HCT116 (cell line): ENCODE data around the gene PLCXD3. TPM values are rescaled to one million over a fixed set of nuclear protein-coding genes. Genes with fewer than 3 reads are reported as not detected.

Experiments used
- ATAC-seq: fragments of 200-7000 bp; cut with Tn5 transposase; 2 replicates; pipeline ENCODE4 v1.9.1; 2020; ENCODE audit warnings: mild to moderate bottlenecking, moderate library complexity
- BruUV-seq: library from RNA; stranded (reverse); fragments of 400-500 nt; replicated peaks from 2 replicates; lab custom pipeline; 2021; lab: Mats Ljungman, UMichigan
- CTCF ChIA-PET: fragments of 300-600 bp; sonication (Branson Sonifier 250); formaldehyde crosslinking; loops from one replicate; lab custom pipeline; 2021; ENCODE audit warnings: antibody characterized with exemption; lab: Charles Lee
- POLR2A ChIA-PET: fragments of 300-600, 350-600 bp; sonication (Branson Sonifier 250); formaldehyde crosslinking; loops from one replicate; lab custom pipeline; 2021; ENCODE audit warnings: antibody characterized with exemption; lab: Charles Lee
- RAD21 ChIA-PET, 2 experiments: fragments of 300-600 bp; sonication (Branson Sonifier 250); formaldehyde crosslinking; loops; one replicate each; lab custom pipeline; 2023; ENCODE audit warnings: low total read pairs in 2 of 2; ENCODE audit not compliant: uncharacterized antibody in 2 of 2, unreplicated experiment in 2 of 2, low non-redundant PET in 1 of 2; lab: Charles Lee
- DNase-seq: peaks from one replicate; pipeline ENCODE4 v3.0.0-alpha.2; 2010; ENCODE audit warnings: low read depth, low spot score
- H2AFZ ChIP-seq: fragments of 200-600 bp; shearing (Covaris generic), sonication (generic); 2 replicates; pipeline ENCODE4 v1.6.1; 2017; ENCODE audit warnings: low read depth, mixed run types, mixed read lengths, antibody characterized with exemption, low read length; ENCODE audit not compliant: poor library complexity, severe bottlenecking
- H3K27ac ChIP-seq: 2 replicates; pipeline ENCODE4 v1.5.1; 2012; ENCODE audit warnings: low read depth, low read length
- H3K27me3 ChIP-seq: fragments of 200-600 bp; sonication (generic); 2 replicates; pipeline ENCODE4 v1.6.1; 2016; ENCODE audit warnings: mixed run types, low read length, mixed read lengths; ENCODE audit not compliant: insufficient read depth
- H3K36me3 ChIP-seq, 2 experiments: fragments of 200-500 bp in 1 of 2; fragments of 200-600 bp in 1 of 2; sonication (Bioruptor generic) in 1 of 2; sonication (generic) in 1 of 2; 2 replicates each; pipeline versions ENCODE4 v1.5.1 to v1.6.1; 2014 to 2016; ENCODE audit warnings: low read length in 2 of 2, inconsistent platforms in 1 of 2, mixed read lengths in 1 of 2, mixed run types in 1 of 2; ENCODE audit not compliant: insufficient read depth in 2 of 2, control insufficient read depth in 1 of 2
- H3K4me1 ChIP-seq, 2 experiments: fragments of 200-600 bp in 1 of 2; sonication (generic) in 1 of 2; 2 replicates each; pipeline versions ENCODE4 v1.5.1 to v1.6.1; 2012 to 2017; ENCODE audit warnings: low read length in 2 of 2, inconsistent platforms in 1 of 2, mild to moderate bottlenecking in 1 of 2, mixed read lengths in 1 of 2, mixed run types in 1 of 2, moderate library complexity in 1 of 2; ENCODE audit not compliant: insufficient read depth in 2 of 2, control insufficient read depth in 1 of 2
- H3K4me2 ChIP-seq: fragments of 200-600 bp; sonication (generic); 2 replicates; pipeline ENCODE4 v1.6.1; 2017; ENCODE audit warnings: mixed run types, low read length, mixed read lengths
- H3K4me3 ChIP-seq, 2 experiments: fragments of 200-600 bp in 1 of 2; sonication (generic) in 1 of 2; replicated peaks in 1 of 2; 2 replicates each; pipeline ENCODE4 v1.5.1; 2011 to 2016; ENCODE audit warnings: low read length in 2 of 2, control low read depth in 1 of 2, low read depth in 1 of 2, mild to moderate bottlenecking in 1 of 2, mixed read lengths in 1 of 2, mixed run types in 1 of 2
- H3K79me2 ChIP-seq: fragments of 200-600 bp; sonication (generic); 2 replicates; pipeline ENCODE4 v1.6.1; 2017; ENCODE audit warnings: mild to moderate bottlenecking, mixed run types, low read length, moderate library complexity, mixed read lengths; ENCODE audit not compliant: insufficient read depth
- H3K9ac ChIP-seq: fragments of 200-600 bp; sonication (generic); 2 replicates; pipeline ENCODE4 v1.6.1; 2016; ENCODE audit warnings: low read length, mixed read lengths
- H3K9me2 ChIP-seq: fragments of 200-600 bp; sonication (generic), shearing (Covaris generic); 2 replicates; pipeline ENCODE4 v1.6.1; 2017; ENCODE audit warnings: mixed run types, mild to moderate bottlenecking, moderate library complexity; ENCODE audit not compliant: insufficient read depth
- H3K9me3 ChIP-seq, 2 experiments: fragments of 200-500 bp in 1 of 2; fragments of 200-600 bp in 1 of 2; sonication (Bioruptor generic) in 1 of 2; sonication (generic) in 1 of 2; 2 replicates each; pipeline ENCODE4 v1.6.1; 2014 to 2017; ENCODE audit warnings: low read length in 2 of 2, mixed read lengths in 2 of 2, inconsistent platforms in 1 of 2, low read depth in 1 of 2, mild to moderate bottlenecking in 1 of 2, mixed run types in 1 of 2, moderate library complexity in 1 of 2; ENCODE audit not compliant: control insufficient read depth in 1 of 2, insufficient read depth in 1 of 2
- H4K20me1 ChIP-seq: fragments of 200-600 bp; sonication (generic), shearing (Covaris generic); 2 replicates; pipeline ENCODE4 v1.6.1; 2017; ENCODE audit warnings: mixed run types, mild to moderate bottlenecking, moderate library complexity; ENCODE audit not compliant: insufficient read depth
- CBX3 ChIP-seq: IDR thresholded peaks from 2 replicates; pipeline ENCODE4 v1.6.1; 2012; ENCODE audit warnings: low read depth
- CEBPB ChIP-seq: IDR thresholded peaks from 2 replicates; pipeline ENCODE4 v1.6.1; 2012; ENCODE audit warnings: low read depth
- EZH2 ChIP-seq: fragments of 200-600 bp; sonication (generic); IDR thresholded peaks from 2 replicates; pipeline ENCODE4 v1.6.1; 2017; ENCODE audit warnings: antibody characterized with exemption, mixed run types
- RAD21 ChIP-seq: IDR thresholded peaks from 2 replicates; pipeline ENCODE4 v1.6.1; 2012; ENCODE audit warnings: low read depth, mild to moderate bottlenecking
- TCF7L2 ChIP-seq: IDR thresholded peaks from 2 replicates; pipeline ENCODE4 v1.7.0; 2011; ENCODE audit warnings: borderline replicate concordance, inconsistent platforms; ENCODE audit not compliant: insufficient read depth, insufficient read length; ENCODE audit errors: extremely low read depth
- ZNF274 ChIP-seq: fragments of 200-500 bp; sonication (Bioruptor generic); IDR thresholded peaks from 2 replicates; pipeline ENCODE4 v1.6.1; 2014; ENCODE audit warnings: mild to moderate bottlenecking, low read depth, low read length, inconsistent platforms
- intact Hi-C: fragments of 100-400 bp; cut with micrococcal nuclease; formaldehyde crosslinking; loops from 2 replicates; pipeline ENCODE4 v1.10.0; 2022
- total RNA-seq: library from RNA; stranded (reverse); gene quantifications from one replicate; pipeline ENCODE4 v1.2.1, GENCODE V29; 2021; ENCODE audit not compliant: unreplicated experiment
- TF ChIP-seq, protein P1 (sequence below), 3 experiments: fragments of 200-600 bp in 1 of 3; sonication (generic) in 1 of 3; IDR thresholded peaks in 2 of 3; conservative IDR thresholded peaks in 1 of 3; 2 replicates each; pipeline ENCODE4 v1.5.1; 2012 to 2017; ENCODE audit warnings: low read depth in 2 of 3, low read length in 2 of 3, antibody characterized with exemption in 1 of 3, borderline replicate concordance in 1 of 3, control low read depth in 1 of 3, mild to moderate bottlenecking in 1 of 3, mixed read lengths in 1 of 3, mixed run types in 1 of 3, moderate library complexity in 1 of 3; ENCODE audit not compliant: insufficient read depth in 1 of 3
- TF ChIP-seq, protein P2 (sequence below): IDR thresholded peaks from 2 replicates; pipeline ENCODE4 v1.6.1; 2012
- TF ChIP-seq, protein P3 (sequence below): IDR thresholded peaks from 2 replicates; pipeline ENCODE4 v1.6.1; 2012; ENCODE audit warnings: low read depth

PLCXD3 gene
- total RNA-seq, 1 experiment from 2014 or later: not detected

DNA sequence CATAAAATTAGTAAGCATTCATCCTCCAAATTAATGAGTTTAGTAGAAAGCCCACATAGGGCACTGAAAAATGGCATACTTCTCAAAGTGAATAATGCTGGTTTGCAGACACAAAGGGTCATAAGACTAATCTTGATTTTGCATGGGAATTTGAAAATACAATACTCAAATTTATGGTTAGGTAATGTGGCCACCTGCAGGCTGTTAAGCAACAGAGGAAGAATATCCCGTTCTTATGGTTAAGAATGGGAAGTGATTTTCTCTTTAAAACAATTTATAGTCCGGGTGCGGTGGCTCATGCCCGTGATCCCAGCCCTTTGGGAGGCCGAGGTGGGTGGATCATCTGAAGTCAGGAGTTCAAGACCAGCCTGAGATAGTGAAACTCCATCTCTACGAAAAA, 9.4 kb upstream of the PLCXD3 start:
- no peak overlapping the region for H3K27ac ChIP-seq
- H3K4me3 ChIP-seq: no peak overlapping the region
- no peaks in the 10 kb centered on the region for H3K9me2 ChIP-seq
- ChIA-PET CTCF (no interaction called here), RAD21 (no interaction called here), POLR2A (no interaction called here)
- BruUV-seq: no TSS peak
- no peaks in the 10 kb centered on the region for H3K9me3 ChIP-seq
- TF ChIP-seq EZH2 (no peak), RAD21 (peak; percentile 42), ZNF274 (no peak)
- TF ChIP-seq, protein P1, sequence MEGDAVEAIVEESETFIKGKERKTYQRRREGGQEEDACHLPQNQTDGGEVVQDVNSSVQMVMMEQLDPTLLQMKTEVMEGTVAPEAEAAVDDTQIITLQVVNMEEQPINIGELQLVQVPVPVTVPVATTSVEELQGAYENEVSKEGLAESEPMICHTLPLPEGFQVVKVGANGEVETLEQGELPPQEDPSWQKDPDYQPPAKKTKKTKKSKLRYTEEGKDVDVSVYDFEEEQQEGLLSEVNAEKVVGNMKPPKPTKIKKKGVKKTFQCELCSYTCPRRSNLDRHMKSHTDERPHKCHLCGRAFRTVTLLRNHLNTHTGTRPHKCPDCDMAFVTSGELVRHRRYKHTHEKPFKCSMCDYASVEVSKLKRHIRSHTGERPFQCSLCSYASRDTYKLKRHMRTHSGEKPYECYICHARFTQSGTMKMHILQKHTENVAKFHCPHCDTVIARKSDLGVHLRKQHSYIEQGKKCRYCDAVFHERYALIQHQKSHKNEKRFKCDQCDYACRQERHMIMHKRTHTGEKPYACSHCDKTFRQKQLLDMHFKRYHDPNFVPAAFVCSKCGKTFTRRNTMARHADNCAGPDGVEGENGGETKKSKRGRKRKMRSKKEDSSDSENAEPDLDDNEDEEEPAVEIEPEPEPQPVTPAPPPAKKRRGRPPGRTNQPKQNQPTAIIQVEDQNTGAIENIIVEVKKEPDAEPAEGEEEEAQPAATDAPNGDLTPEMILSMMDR (IDR thresholded peaks at IDR 0.05 in 2 of 3, conservative IDR thresholded peaks at IDR 0.05 in 1 of 3; ENCODE audit: borderline replicate concordance in 1 of 3, insufficient read depth in 1 of 3, low read depth in 2 of 3, low read length in 2 of 3): peak in 2 of 3 experiments; percentile 19 to 21; a peak in 2 of 6 replicates
- TF ChIP-seq, protein P2, sequence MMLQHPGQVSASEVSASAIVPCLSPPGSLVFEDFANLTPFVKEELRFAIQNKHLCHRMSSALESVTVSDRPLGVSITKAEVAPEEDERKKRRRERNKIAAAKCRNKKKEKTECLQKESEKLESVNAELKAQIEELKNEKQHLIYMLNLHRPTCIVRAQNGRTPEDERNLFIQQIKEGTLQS: no peak
- intact Hi-C loops: loop anchor here (5.0 kb wide), 2 partner anchors 248 to 618 kb away; no protein-coding TSS in a partner anchor
- no peaks in the 10 kb centered on the region for H3K79me2 ChIP-seq
- DNase-seq (no peak), ATAC-seq (no peak)
- no peak overlapping the region for H3K9ac ChIP-seq
- no peaks in the 10 kb centered on the region for H3K27me3 ChIP-seq
- H3K4me1 ChIP-seq: no peaks in the 10 kb centered on the region
- no peaks in the 10 kb centered on the region for H3K36me3 ChIP-seq
- H2AFZ ChIP-seq: no peak overlapping the region
- H3K4me2 ChIP-seq: no peak overlapping the region
- H4K20me1 ChIP-seq: no peaks in the 10 kb centered on the region

DNA sequence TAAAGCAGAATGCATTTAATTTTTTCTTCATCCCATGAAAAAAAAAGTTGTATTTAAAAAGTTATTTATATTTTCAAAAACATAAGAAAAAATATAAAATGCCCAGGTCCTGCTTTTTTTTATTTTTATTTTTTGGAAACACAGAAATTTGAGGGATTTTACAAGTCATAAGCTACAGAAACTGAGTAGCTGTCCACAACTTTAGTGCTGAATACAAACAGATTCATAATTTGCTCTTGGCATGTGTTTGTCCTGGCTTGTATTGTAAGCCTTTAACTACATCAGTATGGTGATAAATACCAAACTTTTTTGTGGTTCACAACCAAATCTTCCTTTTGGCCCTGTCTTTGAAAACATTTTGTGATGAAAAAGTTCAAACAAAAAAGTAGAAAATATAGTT, 7.5 kb upstream of the PLCXD3 start:
- Histone ChIP-seq H3K27ac (no peak overlapping the region), H3K4me2 (no peak overlapping the region), H2AFZ (no peak overlapping the region), H3K9ac (no peak overlapping the region), H3K36me3 (no peaks in the 10 kb centered on the region), H3K9me2 (no peaks in the 10 kb centered on the region), H4K20me1 (no peaks in the 10 kb centered on the region), H3K79me2 (no peaks in the 10 kb centered on the region), H3K4me1 (no peaks in the 10 kb centered on the region), H3K4me3 (no peak overlapping the region), H3K9me3 (no peaks in the 10 kb centered on the region), H3K27me3 (no peaks in the 10 kb centered on the region)
- TF ChIP-seq CBX3 (no peak), TCF7L2 (no peak), CEBPB (no peak)
- TF ChIP-seq, protein P3, sequence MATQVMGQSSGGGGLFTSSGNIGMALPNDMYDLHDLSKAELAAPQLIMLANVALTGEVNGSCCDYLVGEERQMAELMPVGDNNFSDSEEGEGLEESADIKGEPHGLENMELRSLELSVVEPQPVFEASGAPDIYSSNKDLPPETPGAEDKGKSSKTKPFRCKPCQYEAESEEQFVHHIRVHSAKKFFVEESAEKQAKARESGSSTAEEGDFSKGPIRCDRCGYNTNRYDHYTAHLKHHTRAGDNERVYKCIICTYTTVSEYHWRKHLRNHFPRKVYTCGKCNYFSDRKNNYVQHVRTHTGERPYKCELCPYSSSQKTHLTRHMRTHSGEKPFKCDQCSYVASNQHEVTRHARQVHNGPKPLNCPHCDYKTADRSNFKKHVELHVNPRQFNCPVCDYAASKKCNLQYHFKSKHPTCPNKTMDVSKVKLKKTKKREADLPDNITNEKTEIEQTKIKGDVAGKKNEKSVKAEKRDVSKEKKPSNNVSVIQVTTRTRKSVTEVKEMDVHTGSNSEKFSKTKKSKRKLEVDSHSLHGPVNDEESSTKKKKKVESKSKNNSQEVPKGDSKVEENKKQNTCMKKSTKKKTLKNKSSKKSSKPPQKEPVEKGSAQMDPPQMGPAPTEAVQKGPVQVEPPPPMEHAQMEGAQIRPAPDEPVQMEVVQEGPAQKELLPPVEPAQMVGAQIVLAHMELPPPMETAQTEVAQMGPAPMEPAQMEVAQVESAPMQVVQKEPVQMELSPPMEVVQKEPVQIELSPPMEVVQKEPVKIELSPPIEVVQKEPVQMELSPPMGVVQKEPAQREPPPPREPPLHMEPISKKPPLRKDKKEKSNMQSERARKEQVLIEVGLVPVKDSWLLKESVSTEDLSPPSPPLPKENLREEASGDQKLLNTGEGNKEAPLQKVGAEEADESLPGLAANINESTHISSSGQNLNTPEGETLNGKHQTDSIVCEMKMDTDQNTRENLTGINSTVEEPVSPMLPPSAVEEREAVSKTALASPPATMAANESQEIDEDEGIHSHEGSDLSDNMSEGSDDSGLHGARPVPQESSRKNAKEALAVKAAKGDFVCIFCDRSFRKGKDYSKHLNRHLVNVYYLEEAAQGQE: peak; percentile 57
- ChIA-PET POLR2A (no interaction called here), CTCF (interaction anchor here (2.7 kb wide), 1 partner anchor 247 kb away, joined by 6 read pairs; no protein-coding TSS in a partner anchor), RAD21 (no interaction called here)
- BruUV-seq: no TSS peak
- intact Hi-C loops: no loop called here
- no peak for DNase-seq
- no peak for ATAC-seq
